ENCODE data around the gene IGSF3. TPM values are rescaled to one million over a fixed set of nuclear protein-coding genes. Genes with fewer than 3 reads are reported as not detected.
"Not testable (repeated sequence)": the region's sequence is repeated elsewhere in the genome, so short reads cannot be mapped to it uniquely, and the experiment has no call there.

The IGSF3 gene
- total and polyA plus RNA-seq, 7 experiments from 2014 or later, result 0.04 to 0.63 (median 0.16) TPM; not detected in 3

- H3K4me1 ChIP-seq (ENCODE audit: control insufficient read depth in 2 of 2, insufficient read depth in 2 of 2, low read length in 2 of 2); intact Hi-C loops (cut with micrococcal nuclease); DNase-seq; H3K9me3 ChIP-seq (ENCODE audit: control insufficient read depth in 2 of 3, low read length in 3 of 3); H3K27ac ChIP-seq (ENCODE audit: low read depth, low read length); H3K4me3 ChIP-seq (ENCODE audit: low read length); H3K9me3 Mint-ChIP-seq; ATAC-seq; H3K27me3 ChIP-seq (ENCODE audit: control insufficient read depth in 2 of 2, insufficient read depth in 2 of 2, low read length in 2 of 2); H3K36me3 ChIP-seq (ENCODE audit: control insufficient read depth in 2 of 3, insufficient read depth in 3 of 3, low read length in 3 of 3); H3K27ac Mint-ChIP-seq; CTCF ChIA-PET; H3K36me3 Mint-ChIP-seq; POLR2A ChIA-PET; H3K4me3 Mint-ChIP-seq: not testable (repeated sequence)
- Mint-ChIP-seq H3K4me1 (peaks cover 7 to 10% (median 9%) of the 10 kb centered on the region in 7 donors), H3K27me3 (peaks cover 0 to 14% (median 7%) of the 10 kb centered on the region in 5 donors)
Observed at GRCh38 chr1:116593977-116594376, 73.6 kb downstream of the IGSF3 start.

- H3K9me3 ChIP-seq (ENCODE audit: control insufficient read depth in 2 of 3, low read length in 3 of 3); H3K36me3 ChIP-seq (ENCODE audit: control insufficient read depth in 2 of 3, insufficient read depth in 3 of 3, low read length in 3 of 3); DNase-seq; POLR2A ChIA-PET; ATAC-seq; CTCF ChIA-PET; H3K9me3 Mint-ChIP-seq; intact Hi-C loops (cut with micrococcal nuclease); H3K4me3 Mint-ChIP-seq; H3K4me3 ChIP-seq (ENCODE audit: low read length); H3K27me3 ChIP-seq (ENCODE audit: control insufficient read depth in 2 of 2, insufficient read depth in 2 of 2, low read length in 2 of 2); H3K4me1 ChIP-seq (ENCODE audit: control insufficient read depth in 2 of 2, insufficient read depth in 2 of 2, low read length in 2 of 2); H3K27ac ChIP-seq (ENCODE audit: low read depth, low read length); H3K36me3 Mint-ChIP-seq: not testable (repeated sequence)
- peak overlapping the region in 1 of 9 donors; percentile 49 for H3K27ac Mint-ChIP-seq
- H3K4me1 Mint-ChIP-seq, result peaks cover 7 to 10% (median 9%) of the 10 kb centered on the region in 7 donors
- H3K27me3 Mint-ChIP-seq, result peaks cover 0 to 14% (median 7%) of the 10 kb centered on the region in 5 donors
Observed at GRCh38 chr1:116593401-116593800, 74.1 kb downstream of the IGSF3 start.

GRCh38 chr1:116591951-116592605, 75.5 kb downstream of the IGSF3 start:
- H3K9me3 ChIP-seq (ENCODE audit: control insufficient read depth in 2 of 3, low read length in 3 of 3); H3K4me1 ChIP-seq (ENCODE audit: control insufficient read depth in 2 of 2, insufficient read depth in 2 of 2, low read length in 2 of 2); H3K27ac Mint-ChIP-seq; H3K27me3 ChIP-seq (ENCODE audit: control insufficient read depth in 2 of 2, insufficient read depth in 2 of 2, low read length in 2 of 2); H3K36me3 Mint-ChIP-seq; H3K4me3 ChIP-seq (ENCODE audit: low read length); ATAC-seq; H3K36me3 ChIP-seq (ENCODE audit: control insufficient read depth in 2 of 3, insufficient read depth in 3 of 3, low read length in 3 of 3); H3K9me3 Mint-ChIP-seq; POLR2A ChIA-PET; H3K4me3 Mint-ChIP-seq; intact Hi-C loops (cut with micrococcal nuclease); DNase-seq; H3K27ac ChIP-seq (ENCODE audit: low read depth, low read length); H3K27me3 Mint-ChIP-seq: not testable (repeated sequence)
- H3K4me1 Mint-ChIP-seq, result peaks cover 7 to 18% (median 10%) of the 10 kb centered on the region in 7 donors
- CTCF ChIA-PET, result interaction anchor here (0.6 to 1.0 kb wide), 2 partner anchors 107 to 1537 kb away, joined by 3 read pairs; no protein-coding TSS in a partner anchor

- intact Hi-C loops (cut with micrococcal nuclease); H3K27ac Mint-ChIP-seq; H3K27ac ChIP-seq (ENCODE audit: low read depth, low read length); DNase-seq; CTCF ChIA-PET; H3K27me3 ChIP-seq (ENCODE audit: control insufficient read depth in 2 of 2, insufficient read depth in 2 of 2, low read length in 2 of 2); H3K9me3 Mint-ChIP-seq; H3K36me3 ChIP-seq (ENCODE audit: control insufficient read depth in 2 of 3, insufficient read depth in 3 of 3, low read length in 3 of 3); H3K36me3 Mint-ChIP-seq; H3K4me1 ChIP-seq (ENCODE audit: control insufficient read depth in 2 of 2, insufficient read depth in 2 of 2, low read length in 2 of 2); H3K27me3 Mint-ChIP-seq; H3K9me3 ChIP-seq (ENCODE audit: control insufficient read depth in 2 of 3, low read length in 3 of 3); POLR2A ChIA-PET; H3K4me3 ChIP-seq (ENCODE audit: low read length); ATAC-seq; H3K4me3 Mint-ChIP-seq: not testable (repeated sequence)
- peaks cover 7 to 16% (median 9%) of the 10 kb centered on the region in 7 donors for H3K4me1 Mint-ChIP-seq
Observed at GRCh38 chr1:116591006-116591950, 76.3 kb downstream of the IGSF3 start.

- CTCF ChIA-PET; H3K9me3 Mint-ChIP-seq; H3K4me3 ChIP-seq (ENCODE audit: low read length); H3K4me3 Mint-ChIP-seq; H3K27ac ChIP-seq (ENCODE audit: low read depth, low read length); H3K27ac Mint-ChIP-seq; H3K27me3 Mint-ChIP-seq; H3K36me3 Mint-ChIP-seq; H3K36me3 ChIP-seq (ENCODE audit: control insufficient read depth in 2 of 3, insufficient read depth in 3 of 3, low read length in 3 of 3); POLR2A ChIA-PET; H3K9me3 ChIP-seq (ENCODE audit: control insufficient read depth in 2 of 3, low read length in 3 of 3); H3K27me3 ChIP-seq (ENCODE audit: control insufficient read depth in 2 of 2, insufficient read depth in 2 of 2, low read length in 2 of 2); DNase-seq; H3K4me1 ChIP-seq (ENCODE audit: control insufficient read depth in 2 of 2, insufficient read depth in 2 of 2, low read length in 2 of 2); intact Hi-C loops (cut with micrococcal nuclease): not testable (repeated sequence)
- H3K4me1 Mint-ChIP-seq, result peaks cover 0 to 14% (median 1%) of the 10 kb centered on the region in 7 donors
- peak; percentile 28 for ATAC-seq
Observed at GRCh38 chr1:116590359-116591005, 77.1 kb downstream of the IGSF3 start.

- POLR2A ChIA-PET; intact Hi-C loops (cut with micrococcal nuclease); H3K4me3 ChIP-seq (ENCODE audit: low read length); H3K36me3 Mint-ChIP-seq; H3K27me3 Mint-ChIP-seq; CTCF ChIA-PET; H3K4me1 ChIP-seq (ENCODE audit: control insufficient read depth in 2 of 2, insufficient read depth in 2 of 2, low read length in 2 of 2); H3K9me3 ChIP-seq (ENCODE audit: control insufficient read depth in 2 of 3, low read length in 3 of 3); H3K4me3 Mint-ChIP-seq; H3K9me3 Mint-ChIP-seq; H3K27me3 ChIP-seq (ENCODE audit: control insufficient read depth in 2 of 2, insufficient read depth in 2 of 2, low read length in 2 of 2); H3K27ac ChIP-seq (ENCODE audit: low read depth, low read length); DNase-seq; H3K36me3 ChIP-seq (ENCODE audit: control insufficient read depth in 2 of 3, insufficient read depth in 3 of 3, low read length in 3 of 3): not testable (repeated sequence)
- Mint-ChIP-seq H3K4me1 (peaks cover 0 to 14% (median 0%) of the 10 kb centered on the region in 7 donors), H3K27ac (peak overlapping the region in 1 of 9 donors; percentile 21)
- peak; percentile 48 for ATAC-seq
Observed at GRCh38 chr1:116589101-116589735, 78.3 kb downstream of the IGSF3 start.
